ENCODE data around the gene MOCS1. TPM values are rescaled to one million over a fixed set of nuclear protein-coding genes. Genes with fewer than 3 reads are reported as not detected.

MOCS1 gene
- total RNA-seq, 1 experiment from 2014 or later: not detected

GRCh38 chr6:39956936-39957335, 22.7 kb upstream of the MOCS1 start:
- intact Hi-C loops (cut with micrococcal nuclease; ENCODE audit: unreplicated experiment): no loop called here
- no peak for DNase-seq
- H3K4me2 ChIP-seq: no peak overlapping the region

GRCh38 chr6:39953076-39953618, 18.9 kb upstream of the MOCS1 start:
- ChIA-PET POLR2A (ENCODE audit: unreplicated experiment) (no interaction called here), CTCF (no interaction called here)
- Histone ChIP-seq H3K4me2 (no peak overlapping the region), H4K20me1 (ENCODE audit: insufficient read depth) (no peaks in the 10 kb centered on the region), H3K79me2 (ENCODE audit: low read depth) (no peaks in the 10 kb centered on the region), H3K9me3 (ENCODE audit: insufficient read depth, low read depth) (no peaks in the 10 kb centered on the region), H3K27me3 (ENCODE audit: insufficient read depth, low read depth) (no peaks in the 10 kb centered on the region), H3K27ac (no peak overlapping the region), H2AFZ (no peak overlapping the region), H3K36me3 (ENCODE audit: low read depth) (no peaks in the 10 kb centered on the region), H3F3A (ENCODE audit: insufficient read depth, low read depth) (no peaks in the 10 kb centered on the region), H3K4me1 (replicated peaks; ENCODE audit: insufficient read depth) (no peaks in the 10 kb centered on the region), H3K9me2 (ENCODE audit: insufficient read depth) (no peaks in the 10 kb centered on the region), H3K4me3 (no peak overlapping the region)
- TF ChIP-seq CTCF (conservative IDR thresholded peaks at IDR 0.05) (no peak), EZH2 (IDR thresholded peaks at IDR 0.05; ENCODE audit: low read depth) (no peak)
- DNase-seq: no peak
- no TSS peak for BruUV-seq (replicated peaks)
- intact Hi-C loops (cut with micrococcal nuclease; ENCODE audit: unreplicated experiment): no loop called here

More at GRCh38 chr6:39956936-39957335, 22.7 kb upstream of the MOCS1 start:
- no peak overlapping the region for H3K27ac ChIP-seq
- ChIA-PET CTCF (no interaction called here), POLR2A (ENCODE audit: unreplicated experiment) (no interaction called here)
- H3K9me3 ChIP-seq (ENCODE audit: insufficient read depth, low read depth): no peaks in the 10 kb centered on the region
- no TSS peak for BruUV-seq (replicated peaks)
- H4K20me1 ChIP-seq (ENCODE audit: insufficient read depth): no peaks in the 10 kb centered on the region
- no peak overlapping the region for H2AFZ ChIP-seq
- H3K4me1 ChIP-seq (replicated peaks; ENCODE audit: insufficient read depth): no peaks in the 10 kb centered on the region
- H3F3A ChIP-seq (ENCODE audit: insufficient read depth, low read depth): no peaks in the 10 kb centered on the region
- H3K36me3 ChIP-seq (ENCODE audit: low read depth): no peaks in the 10 kb centered on the region
- TF ChIP-seq EZH2 (IDR thresholded peaks at IDR 0.05; ENCODE audit: low read depth) (no peak), CTCF (conservative IDR thresholded peaks at IDR 0.05) (no peak)
- H3K27me3 ChIP-seq (ENCODE audit: insufficient read depth, low read depth): no peaks in the 10 kb centered on the region
- H3K4me3 ChIP-seq: no peak overlapping the region
- no peaks in the 10 kb centered on the region for H3K79me2 ChIP-seq (ENCODE audit: low read depth)
- no peaks in the 10 kb centered on the region for H3K9me2 ChIP-seq (ENCODE audit: insufficient read depth)

GRCh38 chr6:39952167-39952566, 17.9 kb upstream of the MOCS1 start:
- BruUV-seq (replicated peaks): no TSS peak
- Histone ChIP-seq H3F3A (ENCODE audit: insufficient read depth, low read depth) (no peaks in the 10 kb centered on the region), H3K9me3 (ENCODE audit: insufficient read depth, low read depth) (no peaks in the 10 kb centered on the region), H3K9me2 (ENCODE audit: insufficient read depth) (no peaks in the 10 kb centered on the region), H2AFZ (no peak overlapping the region), H4K20me1 (ENCODE audit: insufficient read depth) (no peaks in the 10 kb centered on the region), H3K4me2 (no peak overlapping the region), H3K27ac (no peak overlapping the region), H3K79me2 (ENCODE audit: low read depth) (no peaks in the 10 kb centered on the region), H3K36me3 (ENCODE audit: low read depth) (no peaks in the 10 kb centered on the region), H3K27me3 (ENCODE audit: insufficient read depth, low read depth) (no peaks in the 10 kb centered on the region), H3K4me3 (no peak overlapping the region), H3K4me1 (replicated peaks; ENCODE audit: insufficient read depth) (no peaks in the 10 kb centered on the region)
- intact Hi-C loops (cut with micrococcal nuclease; ENCODE audit: unreplicated experiment): no loop called here
- ChIA-PET POLR2A (ENCODE audit: unreplicated experiment) (no interaction called here), CTCF (no interaction called here)
- DNase-seq: no peak
- no peak for TF ChIP-seq EZH2 (IDR thresholded peaks at IDR 0.05; ENCODE audit: low read depth)
- TF ChIP-seq CTCF (conservative IDR thresholded peaks at IDR 0.05): no peak
